Activated T-cell treated with anti-CD3 and anti-CD28 coated beads, Interleukin-2, amount 50 U/mL, for 72 hours (primary cell): Measurements from ENCODE around the gene HIVEP3. TPM values are rescaled to one million over a fixed set of nuclear protein-coding genes. Genes with fewer than 3 reads are reported as not detected.

Experiments used
- ATAC-seq, 2 donors: fragments of 150-1000 bp; cut with Tn5 transposase; replicated peaks in 1 of 2; 2 replicates each; pipeline ENCODE4 v1.10.0; 2021; ENCODE audit warnings: moderate library complexity in 2 of 2, mild to moderate bottlenecking in 1 of 2
- DNase-seq, 2 donors: peaks; one replicate each; pipeline ENCODE4 v3.0.0; 2021 to 2022; ENCODE audit warnings: mixed read lengths in 1 of 2
- H3K27ac Mint-ChIP-seq: one replicate; pipeline ENCODE4 v1.8.0; 2022; ENCODE audit warnings: mild to moderate bottlenecking, moderate library complexity, mixed read lengths
- H3K27me3 Mint-ChIP-seq: one replicate; pipeline ENCODE4 v1.8.0; 2022; ENCODE audit warnings: low read depth, mixed read lengths
- H3K36me3 Mint-ChIP-seq, 2 donors: one replicate each; pipeline ENCODE4 v1.8.0; 2022; ENCODE audit warnings: mixed read lengths in 2 of 2, mild to moderate bottlenecking in 1 of 2; ENCODE audit not compliant: insufficient read depth in 2 of 2
- H3K4me1 Mint-ChIP-seq: one replicate; pipeline ENCODE4 v1.8.0; 2022; ENCODE audit warnings: low read depth, mixed read lengths
- H3K4me3 Mint-ChIP-seq, 2 donors: one replicate each; pipeline ENCODE4 v1.8.0; 2022; ENCODE audit warnings: mild to moderate bottlenecking in 2 of 2, mixed read lengths in 2 of 2, moderate library complexity in 2 of 2
- H3K9me3 Mint-ChIP-seq, 2 donors: one replicate each; pipeline ENCODE4 v1.8.0; 2022; ENCODE audit warnings: mixed read lengths in 2 of 2
- total RNA-seq, 2 donors: library from RNA; stranded (reverse); gene quantifications; one replicate each; pipeline ENCODE4 v1.2.3, GENCODE V29; 2022

The HIVEP3 gene
- total RNA-seq, 2 donors from 2014 or later = 22.8 to 29.2 TPM

DNA sequence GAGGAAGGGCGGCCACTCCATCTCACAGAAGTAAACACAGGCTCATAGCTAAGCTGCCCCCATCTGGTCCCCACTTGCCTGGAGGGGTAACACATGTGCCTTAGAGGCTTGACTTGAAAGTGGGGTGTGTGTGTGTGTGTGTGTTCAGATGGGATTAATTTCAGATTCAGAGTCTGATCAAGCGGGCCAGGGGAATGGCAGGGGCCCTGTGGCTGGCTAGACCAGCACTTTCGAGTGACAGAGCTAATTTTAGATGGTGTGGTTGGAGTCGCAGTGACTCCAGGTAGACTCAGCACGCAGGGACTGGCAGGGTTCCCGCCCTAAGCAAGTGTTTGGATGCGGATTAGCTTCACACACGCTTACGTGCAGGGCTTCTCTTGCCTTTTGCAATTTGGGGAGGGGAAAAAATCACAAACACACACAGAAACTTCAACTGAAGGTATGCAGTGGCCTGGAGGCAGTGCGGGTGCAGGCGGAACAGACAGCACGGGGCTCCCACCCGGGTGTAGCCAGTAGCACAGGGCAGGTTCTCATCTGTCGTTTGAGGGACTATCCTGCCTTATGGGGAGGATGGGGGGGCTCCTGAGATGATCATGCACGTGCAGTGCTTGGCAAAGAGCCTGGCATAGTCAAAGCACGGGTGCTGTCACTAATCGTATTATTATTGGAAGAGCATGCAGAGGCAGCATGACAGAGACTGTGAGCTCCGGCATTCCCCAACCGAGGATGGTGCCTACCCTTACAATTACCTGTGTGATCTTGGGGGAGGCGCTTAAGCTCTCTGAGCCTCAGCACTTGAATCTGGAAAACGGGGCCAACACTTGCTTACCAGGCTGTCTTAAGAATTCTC lies 435.5 kb downstream of the HIVEP3 start:
- no peaks in the 10 kb centered on the region for H3K36me3 Mint-ChIP-seq
- ATAC-seq = no peak
- peaks cover 24% of the 10 kb centered on the region for H3K27me3 Mint-ChIP-seq
- no peaks in the 10 kb centered on the region for H3K9me3 Mint-ChIP-seq
- no peak for DNase-seq
- H3K4me1 Mint-ChIP-seq = peaks cover 9% of the 10 kb centered on the region
- H3K27ac Mint-ChIP-seq = no peak overlapping the region
- no peak overlapping the region for H3K4me3 Mint-ChIP-seq

DNA sequence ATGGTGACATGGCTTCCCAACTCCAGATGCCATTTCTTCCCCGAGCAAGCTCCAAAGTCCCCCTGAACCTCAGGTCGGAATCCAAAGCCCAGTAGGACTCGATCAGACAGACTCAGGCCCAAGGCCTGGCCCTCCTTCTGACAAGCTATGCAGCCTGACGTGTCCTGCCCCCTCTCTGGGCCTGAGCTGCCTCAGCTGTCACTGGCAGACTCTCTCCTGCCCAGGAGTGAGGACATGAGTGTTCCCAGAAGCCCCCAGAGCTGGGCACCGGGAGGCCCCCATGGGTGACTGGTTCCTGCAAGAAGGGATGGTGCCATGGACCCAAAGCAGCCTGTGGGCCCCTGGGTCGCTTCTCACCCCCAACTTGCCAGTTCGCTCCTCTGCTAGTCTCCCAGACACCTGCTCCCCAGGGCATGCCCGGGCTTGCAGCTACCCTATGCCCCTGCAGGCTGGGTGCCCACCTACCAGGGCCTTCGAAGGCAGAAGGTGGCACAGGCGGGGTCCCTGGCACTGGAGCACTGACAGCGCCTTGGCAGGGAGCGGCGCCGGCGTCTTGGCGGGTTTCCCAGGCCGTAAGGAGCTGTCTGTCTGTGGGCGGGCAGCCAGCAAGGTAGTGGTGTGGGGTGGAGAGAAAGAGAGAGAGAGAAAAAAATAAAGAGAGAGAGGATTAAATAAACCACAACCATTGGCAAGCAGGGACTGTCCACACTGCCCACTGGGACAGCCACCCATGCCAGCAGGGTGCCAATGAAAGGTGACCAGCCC lies 436.5 kb downstream of the HIVEP3 start:
- DNase-seq (no peak), ATAC-seq (no peak)
- no peaks in the 10 kb centered on the region for H3K36me3 Mint-ChIP-seq
- no peak overlapping the region for H3K27ac Mint-ChIP-seq
- peaks cover 9% of the 10 kb centered on the region for H3K4me1 Mint-ChIP-seq
- H3K4me3 Mint-ChIP-seq = no peak overlapping the region
- peaks cover 22% of the 10 kb centered on the region for H3K27me3 Mint-ChIP-seq
- H3K9me3 Mint-ChIP-seq = no peaks in the 10 kb centered on the region

DNA sequence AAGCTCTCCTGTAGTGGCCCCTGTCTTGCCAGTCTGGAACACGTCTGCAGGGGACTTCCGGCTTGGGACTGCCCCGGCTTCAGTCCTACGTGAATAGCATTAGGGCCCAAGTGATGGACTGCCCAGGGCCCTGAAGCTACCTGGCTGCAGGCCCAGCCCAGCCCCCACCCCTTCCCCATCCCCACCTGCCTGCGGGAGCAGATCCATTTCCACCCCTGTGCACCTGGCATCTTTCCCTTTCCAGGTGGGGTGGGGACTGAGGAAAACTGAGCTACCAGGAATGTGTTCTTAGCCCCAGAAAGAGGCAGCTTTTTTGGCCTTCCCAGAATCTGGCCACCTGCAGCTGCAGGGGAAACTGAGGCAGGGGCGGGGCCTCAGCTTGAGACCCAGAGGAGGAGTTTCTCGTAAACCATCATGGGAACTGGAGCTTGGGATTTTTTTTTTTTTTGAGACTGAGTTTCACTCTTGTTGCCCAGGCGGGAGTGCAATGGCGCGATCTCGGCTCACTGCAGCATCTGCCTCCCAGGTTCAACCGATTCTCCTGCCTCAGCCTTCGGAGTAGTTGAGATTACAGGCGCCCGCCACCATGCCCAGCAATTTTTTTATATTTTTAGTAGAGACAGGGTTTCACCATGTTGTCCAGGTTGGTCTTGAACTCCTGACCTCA lies 437.5 kb downstream of the HIVEP3 start:
- Mint-ChIP-seq H3K4me1 (peaks cover 4% of the 10 kb centered on the region), H3K27me3 (peaks cover 12% of the 10 kb centered on the region), H3K4me3 (no peak overlapping the region), H3K9me3 (no peaks in the 10 kb centered on the region), H3K27ac (no peak overlapping the region), H3K36me3 (no peaks in the 10 kb centered on the region)
- DNase-seq (no peak), ATAC-seq (no peak)

DNA sequence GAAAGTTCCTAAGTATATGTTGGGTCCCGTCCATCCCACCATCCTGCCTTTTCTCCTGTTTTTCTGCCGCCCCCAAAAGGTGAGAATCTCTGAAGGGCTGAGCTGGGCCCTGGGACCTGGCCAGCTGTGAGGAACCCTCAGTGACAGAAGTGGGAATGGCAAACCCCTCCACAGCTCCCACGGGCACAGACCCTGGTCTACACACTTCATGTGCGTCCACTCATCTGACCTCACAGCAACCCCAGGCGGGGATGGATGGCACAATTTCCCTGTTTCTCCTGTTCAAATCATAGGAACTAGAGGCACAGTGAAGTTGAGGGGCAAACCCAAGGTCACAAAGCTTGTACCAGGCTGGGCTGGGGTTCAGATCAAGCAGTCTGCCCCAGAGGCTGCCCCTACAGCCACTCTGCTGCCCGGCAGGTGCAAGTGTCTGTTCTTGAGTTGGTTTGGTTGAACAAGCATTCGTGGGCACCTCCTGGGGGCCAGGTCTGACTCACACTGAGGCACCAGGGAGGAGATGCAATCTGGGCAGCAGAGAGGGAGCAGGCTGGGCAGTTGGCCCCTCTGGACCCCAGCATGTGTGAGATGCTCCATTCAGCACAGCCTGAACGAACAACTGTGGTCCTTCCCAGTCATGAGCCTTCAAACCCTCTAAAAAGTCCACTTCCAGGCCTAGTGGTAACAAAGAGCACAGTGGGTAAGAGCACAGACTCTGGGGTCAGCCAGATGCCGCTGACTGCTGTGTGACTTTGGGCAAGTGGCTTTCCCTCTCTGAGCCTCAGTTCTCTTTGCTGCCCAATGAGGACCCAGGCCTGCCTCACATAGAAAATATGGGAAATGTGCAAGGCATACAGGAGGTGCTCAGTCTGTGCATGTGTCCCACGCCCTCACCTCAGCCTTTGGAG lies 438.3 kb downstream of the HIVEP3 start:
- Mint-ChIP-seq H3K27ac (no peak overlapping the region), H3K4me3 (no peak overlapping the region), H3K27me3 (peaks cover 5% of the 10 kb centered on the region), H3K36me3 (no peaks in the 10 kb centered on the region), H3K9me3 (no peaks in the 10 kb centered on the region), H3K4me1 (no peaks in the 10 kb centered on the region)
- no peak for DNase-seq
- no peak for ATAC-seq

- H3K27ac Mint-ChIP-seq = no peak overlapping the region
- H3K9me3 Mint-ChIP-seq = no peaks in the 10 kb centered on the region
- no peak for ATAC-seq
- no peak for DNase-seq
- no peaks in the 10 kb centered on the region for H3K36me3 Mint-ChIP-seq
- no peaks in the 10 kb centered on the region for H3K4me1 Mint-ChIP-seq
- H3K4me3 Mint-ChIP-seq = no peak overlapping the region
- H3K27me3 Mint-ChIP-seq = peaks cover 5% of the 10 kb centered on the region
Observed at GRCh38 chr1:41479808-41480160, 438.9 kb downstream of the HIVEP3 start.

GRCh38 chr1:41479000-41479807 lies 439.5 kb downstream of the HIVEP3 start:
- no peaks in the 10 kb centered on the region for H3K36me3 Mint-ChIP-seq
- peaks cover 5% of the 10 kb centered on the region for H3K27me3 Mint-ChIP-seq
- no peak overlapping the region for H3K27ac Mint-ChIP-seq
- DNase-seq (no peak), ATAC-seq (no peak)
- H3K4me1 Mint-ChIP-seq = no peaks in the 10 kb centered on the region
- no peaks in the 10 kb centered on the region for H3K9me3 Mint-ChIP-seq
- no peak overlapping the region for H3K4me3 Mint-ChIP-seq

DNA sequence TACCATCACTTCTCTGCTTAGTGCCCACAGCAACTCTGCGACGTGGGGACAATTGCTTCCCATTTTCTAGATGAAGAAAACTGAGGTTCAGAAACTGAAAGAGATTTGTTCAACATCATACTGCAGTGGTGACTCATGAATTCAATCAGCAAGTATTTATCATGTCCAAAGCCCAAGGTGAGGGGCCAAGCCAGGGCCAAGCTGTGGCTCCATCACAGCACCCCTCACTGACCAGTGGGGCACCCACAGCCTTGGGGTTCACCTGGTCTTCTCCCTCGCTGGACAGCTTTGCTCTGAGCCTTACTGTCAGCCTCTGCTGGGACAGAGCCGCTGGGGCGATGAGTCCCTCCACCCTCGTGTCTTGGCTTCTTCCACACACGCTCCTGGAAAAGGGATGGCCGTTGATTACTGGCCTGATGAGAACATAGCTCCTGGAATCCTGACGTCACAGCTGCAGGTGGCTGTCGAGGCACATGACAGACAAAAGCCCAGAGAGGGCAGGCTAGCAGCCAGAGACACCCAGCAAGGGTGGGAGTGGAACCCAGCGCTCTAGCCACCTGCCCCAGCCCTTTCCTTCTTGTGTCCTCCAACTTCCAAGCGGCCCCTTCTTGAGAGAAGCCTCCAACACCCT lies 440.5 kb downstream of the HIVEP3 start:
- Mint-ChIP-seq H3K4me1 (no peaks in the 10 kb centered on the region), H3K4me3 (no peak overlapping the region), H3K27ac (no peak overlapping the region), H3K27me3 (peaks cover 3% of the 10 kb centered on the region), H3K36me3 (no peaks in the 10 kb centered on the region), H3K9me3 (no peaks in the 10 kb centered on the region)
- ATAC-seq (no peak), DNase-seq (no peak)

DNA sequence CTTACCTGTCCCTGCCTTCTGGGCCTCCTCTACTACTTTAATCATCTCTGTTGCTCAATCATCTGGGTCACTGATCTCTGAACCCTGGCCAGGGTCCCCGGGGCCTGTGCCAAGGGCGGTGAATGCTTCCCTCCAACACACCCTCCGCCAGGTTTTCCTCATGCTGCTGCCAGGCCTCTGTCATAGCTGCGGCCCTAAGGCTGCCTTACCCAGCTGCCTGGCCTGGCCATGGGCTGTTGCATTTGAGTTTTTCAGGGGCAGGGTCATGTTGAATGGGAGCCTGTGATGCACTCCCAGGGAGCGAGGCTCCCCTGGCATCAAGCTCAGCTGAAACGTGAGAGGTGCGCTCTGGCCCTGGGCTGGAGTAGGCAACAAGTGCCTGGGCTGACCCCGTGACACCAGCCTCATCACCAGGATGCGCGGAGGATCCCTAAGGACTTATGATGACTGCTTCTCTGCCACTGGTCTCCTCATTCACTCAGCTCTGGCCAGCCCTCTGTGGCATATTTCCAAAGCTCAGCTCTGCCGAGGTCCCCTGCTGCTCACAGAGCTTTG lies 441.8 kb downstream of the HIVEP3 start:
- DNase-seq (no peak), ATAC-seq (no peak)
- no peaks in the 10 kb centered on the region for H3K27me3 Mint-ChIP-seq
- no peak overlapping the region for H3K4me3 Mint-ChIP-seq
- no peaks in the 10 kb centered on the region for H3K36me3 Mint-ChIP-seq
- no peaks in the 10 kb centered on the region for H3K4me1 Mint-ChIP-seq
- H3K27ac Mint-ChIP-seq = no peak overlapping the region
- no peaks in the 10 kb centered on the region for H3K9me3 Mint-ChIP-seq

DNA sequence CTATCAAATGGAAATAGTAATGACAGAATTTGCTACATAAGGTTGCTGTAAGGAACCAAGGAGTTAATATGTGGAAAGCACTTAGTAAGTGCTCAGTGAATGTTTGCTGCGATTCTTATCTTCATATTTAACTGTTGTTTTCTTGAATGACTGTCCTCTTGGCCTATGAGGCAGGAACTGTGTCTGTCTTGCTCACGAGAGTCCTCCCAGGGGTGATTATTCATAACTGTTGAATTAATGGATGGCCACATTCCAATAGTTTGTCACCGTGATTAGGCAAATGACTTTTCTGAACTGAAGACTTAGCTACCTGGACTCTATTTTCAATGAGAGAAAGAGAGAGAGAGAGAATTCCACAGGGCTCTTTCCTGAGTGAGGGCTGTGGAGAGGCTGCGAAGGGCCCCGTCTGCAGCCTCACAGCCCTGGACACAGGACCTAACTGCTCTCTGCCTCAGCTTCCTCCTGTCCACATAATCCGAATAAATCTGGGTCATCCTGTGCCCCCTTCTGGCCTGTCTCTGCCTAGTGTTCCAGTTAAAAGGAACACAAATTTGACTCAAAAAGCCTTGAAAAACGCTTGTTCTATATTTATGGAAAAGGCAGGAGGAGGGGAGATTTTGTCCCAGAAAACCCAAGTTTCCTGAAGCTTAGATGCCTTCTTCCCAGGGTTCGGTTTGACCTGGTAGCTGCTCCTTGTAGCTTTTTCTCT lies 442.7 kb downstream of the HIVEP3 start:
- DNase-seq = no peak
- ATAC-seq = no peak
- Mint-ChIP-seq H3K27me3 (no peaks in the 10 kb centered on the region), H3K9me3 (no peaks in the 10 kb centered on the region), H3K4me3 (no peak overlapping the region), H3K27ac (no peak overlapping the region), H3K4me1 (no peaks in the 10 kb centered on the region), H3K36me3 (no peaks in the 10 kb centered on the region)

DNA sequence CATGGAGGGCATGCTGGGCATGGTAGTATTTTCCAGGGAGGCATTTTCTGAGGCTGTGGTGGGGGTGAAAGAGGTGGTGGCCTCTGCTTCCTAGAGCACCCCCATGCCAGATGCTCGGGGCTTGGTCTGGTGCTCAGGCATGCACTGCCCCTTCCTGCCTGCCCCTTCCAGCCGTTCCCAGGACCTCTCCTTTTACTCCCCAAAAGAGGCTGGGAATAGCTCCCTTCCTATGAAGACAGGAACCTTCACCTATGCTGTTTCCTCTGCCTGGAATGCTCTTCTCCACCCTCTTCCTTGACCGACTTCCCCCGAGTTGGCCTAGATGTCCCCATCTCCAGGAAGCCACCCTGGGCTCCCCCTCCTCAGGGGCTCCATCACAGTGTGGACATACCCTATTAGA lies 443.4 kb downstream of the HIVEP3 start:
- H3K36me3 Mint-ChIP-seq = no peaks in the 10 kb centered on the region
- H3K4me1 Mint-ChIP-seq = no peaks in the 10 kb centered on the region
- H3K9me3 Mint-ChIP-seq = no peaks in the 10 kb centered on the region
- DNase-seq (no peak), ATAC-seq (no peak)
- no peaks in the 10 kb centered on the region for H3K27me3 Mint-ChIP-seq
- H3K4me3 Mint-ChIP-seq = no peak overlapping the region
- H3K27ac Mint-ChIP-seq = no peak overlapping the region
